ENCODE data around the gene EXOC7.

DNA sequence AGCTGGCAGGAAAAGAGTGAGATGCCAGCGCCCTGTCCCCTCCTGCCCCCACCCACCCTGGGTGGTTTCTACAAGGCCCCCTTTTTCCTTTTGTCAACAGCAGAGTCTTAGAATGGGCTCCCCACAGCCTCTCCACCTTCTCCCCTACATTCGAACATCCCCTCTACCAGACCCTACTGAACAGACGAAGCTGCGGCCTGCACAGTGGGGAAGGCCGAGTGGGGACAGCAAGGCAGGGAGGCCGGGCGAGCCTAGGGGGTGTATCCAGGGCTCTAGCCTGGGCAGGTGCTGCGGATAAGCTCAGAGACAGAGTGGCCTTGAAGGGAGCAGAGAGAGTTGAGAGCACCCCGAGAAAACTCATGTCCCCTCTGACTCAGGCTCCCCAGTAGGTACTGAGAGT, 17.2 kb downstream of the EXOC7 start:
- TF ChIP-seq, protein P1, sequence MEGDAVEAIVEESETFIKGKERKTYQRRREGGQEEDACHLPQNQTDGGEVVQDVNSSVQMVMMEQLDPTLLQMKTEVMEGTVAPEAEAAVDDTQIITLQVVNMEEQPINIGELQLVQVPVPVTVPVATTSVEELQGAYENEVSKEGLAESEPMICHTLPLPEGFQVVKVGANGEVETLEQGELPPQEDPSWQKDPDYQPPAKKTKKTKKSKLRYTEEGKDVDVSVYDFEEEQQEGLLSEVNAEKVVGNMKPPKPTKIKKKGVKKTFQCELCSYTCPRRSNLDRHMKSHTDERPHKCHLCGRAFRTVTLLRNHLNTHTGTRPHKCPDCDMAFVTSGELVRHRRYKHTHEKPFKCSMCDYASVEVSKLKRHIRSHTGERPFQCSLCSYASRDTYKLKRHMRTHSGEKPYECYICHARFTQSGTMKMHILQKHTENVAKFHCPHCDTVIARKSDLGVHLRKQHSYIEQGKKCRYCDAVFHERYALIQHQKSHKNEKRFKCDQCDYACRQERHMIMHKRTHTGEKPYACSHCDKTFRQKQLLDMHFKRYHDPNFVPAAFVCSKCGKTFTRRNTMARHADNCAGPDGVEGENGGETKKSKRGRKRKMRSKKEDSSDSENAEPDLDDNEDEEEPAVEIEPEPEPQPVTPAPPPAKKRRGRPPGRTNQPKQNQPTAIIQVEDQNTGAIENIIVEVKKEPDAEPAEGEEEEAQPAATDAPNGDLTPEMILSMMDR (IDR thresholded peaks at IDR 0.05; ENCODE audit: borderline replicate concordance, extremely low read depth, low read length, poor library complexity, severe bottlenecking), result no peak
- no peak for TF ChIP-seq EZH2 (IDR thresholded peaks at IDR 0.05; ENCODE audit: borderline replicate concordance, low read depth, low read length, severe bottlenecking)
